Renal cortex interstitium (tissue), 11 donors: ENCODE data around the gene ACOXL. TPM values are rescaled to one million over a fixed set of nuclear protein-coding genes. Genes with fewer than 3 reads are reported as not detected.

Experiments used
- DNase-seq, 11 donors: peaks; one replicate each; pipeline ENCODE4 v3.0.0-alpha.2; 2013; ENCODE audit warnings: low read depth in 9 of 11, low spot score in 4 of 11; ENCODE audit errors: extremely low read depth in 1 of 11
- polyA plus RNA-seq, 3 donors: library from polyadenylated mRNA; unstranded; fragments of 120-200 nt; gene quantifications; one replicate each; pipeline ENCODE4 v1.2.1, GENCODE V29; 2013; ENCODE audit not compliant: insufficient read length in 3 of 3

The ACOXL gene
- polyA plus RNA-seq, 3 donors = 0.69 to 0.83 (median 0.73) TPM

GRCh38 chr2:110716959-110717645 is 15.3 kb upstream of the ACOXL start:
- no peak for DNase-seq

GRCh38 chr2:110717734-110718133 is 14.6 kb upstream of the ACOXL start:
- DNase-seq = peak in 2 of 11 donors; percentile 19 to 30

- no peak for DNase-seq
Observed at GRCh38 chr2:110718382-110718781, 14.0 kb upstream of the ACOXL start.

GRCh38 chr2:110718990-110719389 is 13.4 kb upstream of the ACOXL start:
- no peak for DNase-seq

- no peak for DNase-seq
Observed at GRCh38 chr2:110720547-110720946, 11.8 kb upstream of the ACOXL start.

- DNase-seq = no peak
Observed at GRCh38 chr2:110724820-110725219, 7.6 kb upstream of the ACOXL start.

- no peak for DNase-seq
Observed at GRCh38 chr2:110725370-110725769, 7.0 kb upstream of the ACOXL start.

GRCh38 chr2:110725859-110726258 is 6.5 kb upstream of the ACOXL start:
- DNase-seq = no peak

GRCh38 chr2:110726285-110726684 is 6.1 kb upstream of the ACOXL start:
- no peak for DNase-seq

GRCh38 chr2:110727923-110728322 is 4.5 kb upstream of the ACOXL start:
- DNase-seq = no peak

GRCh38 chr2:110729106-110729505 is 3.3 kb upstream of the ACOXL start:
- DNase-seq = no peak

- no peak for DNase-seq
Observed at GRCh38 chr2:110731064-110731463, 1.3 kb upstream of the ACOXL start.

GRCh38 chr2:110735366-110735765 is 3.0 kb downstream of the ACOXL start:
- DNase-seq = no peak

GRCh38 chr2:110737783-110738182 is 5.4 kb downstream of the ACOXL start:
- no peak for DNase-seq

GRCh38 chr2:110740747-110741349 is 8.5 kb downstream of the ACOXL start:
- no peak for DNase-seq

- no peak for DNase-seq
Observed at GRCh38 chr2:110741491-110741980, 9.2 kb downstream of the ACOXL start.

GRCh38 chr2:110742412-110742811 is 10.0 kb downstream of the ACOXL start:
- DNase-seq = no peak

- DNase-seq = no peak
Observed at GRCh38 chr2:110743600-110743999, 11.2 kb downstream of the ACOXL start.

GRCh38 chr2:110744429-110744828 is 12.1 kb downstream of the ACOXL start:
- DNase-seq = no peak

- DNase-seq = no peak
Observed at GRCh38 chr2:110745048-110745447, 12.7 kb downstream of the ACOXL start.
